ENCODE measurements around the gene WWOX. TPM values are rescaled to one million over a fixed set of nuclear protein-coding genes. Genes with fewer than 3 reads are reported as not detected.
"Not testable (repeated sequence)": the region's sequence is repeated elsewhere in the genome, so short reads cannot be mapped to it uniquely, and the experiment has no call there.

Gene WWOX
- total RNA-seq, 2 donors from 2014 or later = 33.8 to 82.5 TPM

- TF ChIP-seq, protein P1, sequence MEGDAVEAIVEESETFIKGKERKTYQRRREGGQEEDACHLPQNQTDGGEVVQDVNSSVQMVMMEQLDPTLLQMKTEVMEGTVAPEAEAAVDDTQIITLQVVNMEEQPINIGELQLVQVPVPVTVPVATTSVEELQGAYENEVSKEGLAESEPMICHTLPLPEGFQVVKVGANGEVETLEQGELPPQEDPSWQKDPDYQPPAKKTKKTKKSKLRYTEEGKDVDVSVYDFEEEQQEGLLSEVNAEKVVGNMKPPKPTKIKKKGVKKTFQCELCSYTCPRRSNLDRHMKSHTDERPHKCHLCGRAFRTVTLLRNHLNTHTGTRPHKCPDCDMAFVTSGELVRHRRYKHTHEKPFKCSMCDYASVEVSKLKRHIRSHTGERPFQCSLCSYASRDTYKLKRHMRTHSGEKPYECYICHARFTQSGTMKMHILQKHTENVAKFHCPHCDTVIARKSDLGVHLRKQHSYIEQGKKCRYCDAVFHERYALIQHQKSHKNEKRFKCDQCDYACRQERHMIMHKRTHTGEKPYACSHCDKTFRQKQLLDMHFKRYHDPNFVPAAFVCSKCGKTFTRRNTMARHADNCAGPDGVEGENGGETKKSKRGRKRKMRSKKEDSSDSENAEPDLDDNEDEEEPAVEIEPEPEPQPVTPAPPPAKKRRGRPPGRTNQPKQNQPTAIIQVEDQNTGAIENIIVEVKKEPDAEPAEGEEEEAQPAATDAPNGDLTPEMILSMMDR (IDR thresholded peaks at IDR 0.05) = no peak
- H3K27me3 ChIP-seq (replicated peaks; ENCODE audit: insufficient read depth) = no peaks in the 10 kb centered on the region
- no peaks in the 10 kb centered on the region for H3K4me1 ChIP-seq (ENCODE audit: control insufficient read depth in 1 of 2, low read depth in 2 of 2)
- no peaks in the 10 kb centered on the region for H3K36me3 ChIP-seq
- ATAC-seq (ENCODE audit: insufficient number of reproducible peaks, low FRiP score, low read depth) (no peak), DNase-seq (ENCODE audit: low spot score) (no peak)
- no peak overlapping the region for H3K27ac ChIP-seq
- H3K4me3 ChIP-seq = no peak overlapping the region
- H3K9me3 ChIP-seq = no peaks in the 10 kb centered on the region
Measured at GRCh38 chr16:79215289-79215688, 1115.8 kb downstream of the WWOX start.

DNA sequence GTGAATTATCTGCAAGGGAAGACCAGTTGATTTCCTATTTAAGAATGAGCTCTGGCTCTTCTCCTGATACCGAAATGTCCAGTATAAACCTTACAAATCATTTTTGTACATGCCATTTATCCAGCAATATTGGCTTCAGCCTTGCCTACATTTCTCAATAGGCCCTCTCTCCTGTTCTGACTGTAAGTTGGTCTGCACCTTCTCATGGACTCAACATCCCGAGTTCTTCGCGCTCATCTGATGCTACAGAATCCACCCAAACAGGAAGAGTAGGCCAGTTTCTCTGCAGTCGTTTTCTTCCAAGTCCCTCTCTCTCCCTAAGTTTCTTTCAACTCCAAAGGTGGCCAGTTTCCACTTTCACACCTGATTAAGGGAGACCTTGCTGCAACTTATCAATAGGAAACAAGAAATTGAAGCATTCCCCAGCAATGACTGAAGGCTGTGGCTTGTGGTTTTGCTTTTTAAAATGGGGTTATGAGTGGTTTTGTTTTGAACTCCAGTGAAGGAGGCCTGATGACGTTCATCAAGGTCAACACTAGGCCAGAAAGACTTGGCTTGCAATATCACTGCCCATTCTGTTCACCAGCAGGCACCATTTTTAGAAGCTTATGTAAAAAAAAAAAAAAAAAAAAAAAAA is 1118.0 kb downstream of the WWOX start:
- Histone ChIP-seq H3K27me3 (replicated peaks; ENCODE audit: insufficient read depth) (no peaks in the 10 kb centered on the region), H3K4me1 (ENCODE audit: control insufficient read depth in 1 of 2, low read depth in 2 of 2) (no peaks in the 10 kb centered on the region), H3K27ac (no peak overlapping the region), H3K36me3 (no peaks in the 10 kb centered on the region), H3K9me3 (no peaks in the 10 kb centered on the region), H3K4me3 (no peak overlapping the region)
- TF ChIP-seq, protein P1 (IDR thresholded peaks at IDR 0.05) = no peak
- DNase-seq (ENCODE audit: low spot score) = no peak
- no peak for ATAC-seq (ENCODE audit: insufficient number of reproducible peaks, low FRiP score, low read depth)

DNA sequence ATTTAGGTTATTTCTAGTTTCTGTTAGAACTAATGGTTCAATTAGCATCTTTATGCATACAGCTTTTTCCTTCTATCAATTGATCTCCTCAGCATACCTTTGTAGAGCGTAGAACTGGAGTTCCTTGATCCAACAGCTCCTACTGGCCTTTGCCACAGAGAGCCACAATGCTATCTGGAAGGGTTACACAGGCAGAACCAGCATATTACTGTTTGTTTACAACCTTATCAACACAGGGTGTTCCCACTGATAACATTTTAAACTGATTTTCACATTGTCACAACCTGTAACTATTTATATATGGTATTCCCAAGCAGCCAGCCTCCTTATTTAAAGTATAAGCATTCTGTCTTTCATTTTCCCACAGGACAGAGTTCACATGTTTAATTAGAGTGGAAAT is 1118.9 kb downstream of the WWOX start:
- ATAC-seq (ENCODE audit: insufficient number of reproducible peaks, low FRiP score, low read depth) = no peak
- no peak overlapping the region for H3K27ac ChIP-seq
- H3K4me3 ChIP-seq = no peak overlapping the region
- TF ChIP-seq, protein P1 (IDR thresholded peaks at IDR 0.05) = no peak
- no peaks in the 10 kb centered on the region for H3K9me3 ChIP-seq
- no peaks in the 10 kb centered on the region for H3K27me3 ChIP-seq (replicated peaks; ENCODE audit: insufficient read depth)
- no peak for DNase-seq (ENCODE audit: low spot score)
- H3K4me1 ChIP-seq (ENCODE audit: control insufficient read depth in 1 of 2, low read depth in 2 of 2) = no peaks in the 10 kb centered on the region
- H3K36me3 ChIP-seq = no peaks in the 10 kb centered on the region

- H3K27ac ChIP-seq; H3K4me1 ChIP-seq (ENCODE audit: control insufficient read depth in 1 of 2, low read depth in 2 of 2); ATAC-seq (ENCODE audit: insufficient number of reproducible peaks, low FRiP score, low read depth); DNase-seq (ENCODE audit: low spot score); H3K9me3 ChIP-seq; H3K36me3 ChIP-seq; H3K4me3 ChIP-seq; H3K27me3 ChIP-seq (replicated peaks; ENCODE audit: insufficient read depth): not testable (repeated sequence)
Measured at GRCh38 chr16:79225994-79226393, 1126.5 kb downstream of the WWOX start.

DNA sequence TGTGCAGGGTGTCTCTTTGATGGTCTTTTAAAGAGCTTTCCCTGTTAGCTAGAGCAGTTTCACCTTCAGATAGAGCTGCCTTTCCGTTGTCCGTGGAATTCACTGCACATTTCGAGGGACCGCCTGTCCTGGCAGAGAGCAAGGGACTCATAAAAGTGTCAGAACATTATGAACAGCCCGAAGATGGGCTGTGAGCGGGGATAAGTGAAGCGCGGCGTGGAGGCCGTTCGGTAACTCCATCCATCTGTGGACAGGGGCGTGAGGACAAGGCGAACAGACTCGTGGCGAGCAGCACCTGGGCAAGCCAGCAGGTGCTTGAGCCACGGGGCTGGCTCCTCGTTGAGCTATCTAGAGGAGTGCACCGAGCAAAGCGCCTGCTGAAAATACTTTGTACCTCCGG is 1129.9 kb downstream of the WWOX start:
- DNase-seq (ENCODE audit: low spot score) = no peak
- ATAC-seq (ENCODE audit: insufficient number of reproducible peaks, low FRiP score, low read depth) = no peak
- Histone ChIP-seq H3K27ac (no peak overlapping the region), H3K27me3 (replicated peaks; ENCODE audit: insufficient read depth) (no peaks in the 10 kb centered on the region), H3K4me3 (no peak overlapping the region), H3K4me1 (ENCODE audit: control insufficient read depth in 1 of 2, low read depth in 2 of 2) (no peaks in the 10 kb centered on the region), H3K9me3 (no peaks in the 10 kb centered on the region), H3K36me3 (no peaks in the 10 kb centered on the region)
- TF ChIP-seq, protein P1 (IDR thresholded peaks at IDR 0.05) = no peak

GRCh38 chr16:79245700-79246099 is 1146.2 kb downstream of the WWOX start:
- DNase-seq (ENCODE audit: low spot score); H3K4me1 ChIP-seq (ENCODE audit: control insufficient read depth in 1 of 2, low read depth in 2 of 2); ATAC-seq (ENCODE audit: insufficient number of reproducible peaks, low FRiP score, low read depth); H3K36me3 ChIP-seq; H3K27me3 ChIP-seq (replicated peaks; ENCODE audit: insufficient read depth); H3K27ac ChIP-seq; H3K9me3 ChIP-seq; H3K4me3 ChIP-seq: not testable (repeated sequence)
